Cardiac septum (tissue), 1 donor: Measurements from ENCODE around the gene HYLS1. TPM values are rescaled to one million over a fixed set of nuclear protein-coding genes. Genes with fewer than 3 reads are reported as not detected.
"Not testable (repeated sequence)": the region's sequence is repeated elsewhere in the genome, so short reads cannot be mapped to it uniquely, and the experiment has no call there.

Experiments used
- DNase-seq: peaks from one replicate; pipeline ENCODE4 v3.0.0-alpha.2; 2020; ENCODE audit warnings: low spot score
- intact Hi-C: fragments of 100-400 bp; cut with DNase I; formaldehyde crosslinking; loops from one replicate; pipeline ENCODE4 v1.14.0; 2022
- long read RNA-seq: library from polyadenylated mRNA; unstranded; transcript quantifications from one replicate; pipeline ENCODE4 v2.0.0, GENCODE V29; 2021
- total RNA-seq: library from RNA; stranded (reverse); fragmentation: NEBNext Ultra II Directional; extraction: Animal tissue kit (Norgen Biotek cat#: 25700); gene quantifications from one replicate; pipeline ENCODE4 v1.2.1, GENCODE V29; 2021
- donor health status: DM: no; HTN: no; CAD: no.

HYLS1 gene, protein sequence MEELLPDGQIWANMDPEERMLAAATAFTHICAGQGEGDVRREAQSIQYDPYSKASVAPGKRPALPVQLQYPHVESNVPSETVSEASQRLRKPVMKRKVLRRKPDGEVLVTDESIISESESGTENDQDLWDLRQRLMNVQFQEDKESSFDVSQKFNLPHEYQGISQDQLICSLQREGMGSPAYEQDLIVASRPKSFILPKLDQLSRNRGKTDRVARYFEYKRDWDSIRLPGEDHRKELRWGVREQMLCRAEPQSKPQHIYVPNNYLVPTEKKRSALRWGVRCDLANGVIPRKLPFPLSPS
- 2.3 TPM for total RNA-seq
- long read RNA-seq, partial matches to known transcripts, result 0 of 3 reads
- long read RNA-seq, other reads (novel, unspliced or antisense), result 1 of 3 reads

DNA sequence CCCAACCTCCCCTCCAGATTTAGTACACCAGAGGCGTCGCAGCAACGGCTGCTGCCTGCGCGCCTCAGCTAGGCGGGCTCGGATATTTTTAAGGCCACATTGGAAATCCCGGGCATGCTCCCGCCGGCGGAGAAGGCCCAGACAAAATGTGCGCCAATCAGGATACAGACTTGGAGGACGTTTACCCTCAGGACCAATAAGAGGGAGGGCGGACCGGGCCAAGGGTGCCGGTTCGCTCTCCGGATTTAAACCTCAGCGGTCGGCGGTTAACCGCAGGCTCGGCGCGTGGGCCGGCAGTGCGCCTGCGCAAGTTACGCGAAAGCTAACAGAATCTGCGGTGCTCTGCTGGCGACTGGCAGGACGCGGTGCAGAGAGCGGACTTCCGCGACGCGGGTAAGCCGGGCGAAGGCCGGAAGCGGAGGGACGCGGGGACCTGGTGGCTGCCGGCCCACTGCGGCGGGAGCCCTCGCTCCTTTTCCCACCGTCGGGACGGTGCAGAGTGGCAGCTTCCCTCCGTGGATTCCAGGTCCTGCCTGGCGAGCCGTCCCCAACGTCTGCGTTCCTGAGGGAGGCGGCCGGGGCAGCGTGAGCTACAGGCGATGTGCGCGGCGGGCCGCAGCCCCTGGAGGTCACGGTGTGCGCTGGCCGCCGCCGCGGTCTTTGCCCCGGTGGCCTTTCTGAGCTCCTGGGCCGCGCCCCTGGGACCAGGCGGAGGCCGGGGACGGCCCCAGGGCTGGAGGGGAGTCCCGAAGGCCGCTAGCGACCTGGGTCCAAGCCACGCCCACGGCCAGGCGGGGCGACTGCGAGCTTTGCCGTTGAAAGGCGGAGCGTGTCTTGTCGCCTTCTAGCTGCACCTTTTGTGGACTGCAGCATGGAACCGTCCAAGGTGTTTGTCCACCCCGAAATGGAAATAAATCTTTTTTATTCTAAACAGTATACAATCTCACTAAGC is at the start of gene HYLS1:
TSS of gene HYLS1 (plus strand) at position 296 of the 952 bp plus-strand sequence. CDS start 11,701 bp downstream, outside the sequence.
- intact Hi-C loops, result loop anchor here (2.0 to 10.0 kb wide), 2 partner anchors 15 to 933 kb away; partner anchors contain the start of genes CCDC15 and PUS3
- peak; percentile 96 for DNase-seq

DNA sequence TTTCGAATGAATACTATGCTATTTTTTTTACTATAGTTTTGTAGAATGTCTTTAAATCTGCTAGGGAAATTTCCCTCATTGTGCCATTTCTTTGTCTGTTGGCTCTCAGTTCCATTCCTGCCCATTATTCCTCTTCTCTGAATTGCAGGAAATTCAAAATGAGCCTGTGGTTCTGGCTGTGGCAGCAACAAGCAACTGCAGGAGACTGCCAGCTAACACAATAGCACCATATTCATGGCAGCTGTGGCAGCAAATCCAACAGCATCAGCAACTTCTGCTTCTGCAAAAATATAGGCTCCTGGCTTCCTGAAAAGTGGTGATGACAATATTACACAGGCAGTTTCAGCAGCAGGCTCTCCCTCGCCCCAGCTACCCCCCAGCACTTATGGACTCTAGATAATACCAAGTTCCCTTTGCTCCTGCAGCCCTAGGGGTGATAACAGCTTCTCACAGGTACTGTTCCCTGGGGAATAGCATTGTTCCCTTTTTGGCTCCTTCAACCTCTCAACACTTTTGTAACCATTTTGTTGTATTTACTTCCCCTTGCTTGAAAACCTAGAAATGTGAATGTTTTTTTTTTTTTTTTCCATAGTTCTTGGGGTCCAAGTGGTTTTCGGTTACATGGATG is 45.0 kb upstream of the HYLS1 start:
- intact Hi-C loops, result no loop called here
- DNase-seq, result no peak

DNA sequence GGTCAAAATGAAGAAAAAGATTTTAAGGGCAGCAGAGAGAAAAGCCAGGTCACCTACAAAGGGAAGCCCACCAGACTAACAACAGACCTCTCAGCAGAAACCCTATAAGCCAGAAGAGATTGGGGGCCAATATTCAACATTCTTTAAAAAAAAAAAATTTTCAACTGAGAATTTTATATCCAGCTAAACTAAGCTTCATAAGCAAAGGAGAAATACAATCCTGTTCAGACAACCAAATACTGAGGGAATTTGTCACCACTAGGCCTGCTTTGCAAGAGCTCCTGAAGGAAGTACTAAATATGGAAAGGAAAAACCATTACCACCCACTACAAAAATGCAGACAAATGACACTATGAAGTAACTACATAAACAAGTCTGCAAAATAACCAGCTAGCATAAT is 41.3 kb upstream of the HYLS1 start:
- intact Hi-C loops, result no loop called here
- DNase-seq, result no peak

DNA sequence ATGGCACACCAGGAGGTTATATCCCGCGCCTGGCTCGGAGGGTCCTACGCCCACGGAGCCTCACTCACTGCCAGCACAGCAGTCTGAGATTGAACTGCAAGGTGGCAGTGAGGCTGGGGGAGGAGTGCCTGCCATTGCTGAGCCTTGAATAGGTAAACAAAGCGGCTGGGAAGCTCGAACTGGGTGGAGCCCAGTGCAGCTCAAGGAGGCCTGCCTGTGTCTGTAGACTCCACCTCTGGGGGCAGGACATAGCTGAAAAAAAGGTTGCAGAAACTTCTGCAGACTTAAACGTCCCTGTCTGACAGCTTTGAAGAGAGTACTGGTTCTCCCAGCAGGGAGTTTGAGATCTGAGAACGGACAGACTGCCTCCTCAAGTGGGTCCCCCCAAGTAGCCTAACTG is 29.8 kb upstream of the HYLS1 start:
- intact Hi-C loops, result not testable (repeated sequence)

DNA sequence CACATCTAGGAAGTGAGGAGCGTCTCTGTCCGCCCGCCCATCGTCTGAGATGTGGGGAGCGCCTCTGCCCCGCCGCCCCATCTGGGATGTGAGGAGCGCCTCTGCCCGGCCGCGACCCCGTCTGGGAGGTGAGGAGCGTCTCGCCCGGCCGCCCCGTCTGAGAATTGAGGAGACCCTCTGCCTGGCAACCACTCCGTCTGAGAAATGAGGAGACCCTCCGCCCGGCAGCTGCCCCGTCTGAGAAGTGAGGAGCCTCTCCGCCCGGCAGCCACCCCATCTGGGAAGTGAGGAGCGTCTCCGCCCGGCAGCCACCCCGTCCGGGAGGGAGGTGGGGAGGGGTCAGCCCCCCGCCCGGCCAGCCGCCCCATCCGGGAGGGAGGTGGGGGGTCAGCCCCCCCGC is 24.7 kb upstream of the HYLS1 start:
- intact Hi-C loops, DNase-seq: not testable (repeated sequence)

More for the DNA sequence above, 29.8 kb upstream of the HYLS1 start:
- DNase-seq, result not testable (repeated sequence)

DNA sequence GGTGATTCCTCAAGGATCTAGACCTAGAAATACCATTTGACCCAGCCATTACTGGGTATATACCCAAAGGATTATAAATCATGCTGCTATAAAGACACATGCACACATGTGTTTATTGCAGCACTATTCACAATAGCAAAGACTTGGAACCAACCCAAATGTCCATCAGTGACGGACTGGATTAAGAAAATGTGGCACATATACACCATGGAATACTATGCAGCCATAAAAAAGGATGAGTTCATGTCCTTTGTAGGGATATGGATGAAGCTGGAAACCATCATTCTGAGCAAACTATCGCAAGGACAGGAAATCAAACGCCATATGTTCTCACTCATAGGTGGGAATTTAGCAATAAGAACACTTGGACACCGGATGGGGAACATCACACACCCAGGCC is 22.1 kb upstream of the HYLS1 start:
- intact Hi-C loops, DNase-seq: not testable (repeated sequence)

DNA sequence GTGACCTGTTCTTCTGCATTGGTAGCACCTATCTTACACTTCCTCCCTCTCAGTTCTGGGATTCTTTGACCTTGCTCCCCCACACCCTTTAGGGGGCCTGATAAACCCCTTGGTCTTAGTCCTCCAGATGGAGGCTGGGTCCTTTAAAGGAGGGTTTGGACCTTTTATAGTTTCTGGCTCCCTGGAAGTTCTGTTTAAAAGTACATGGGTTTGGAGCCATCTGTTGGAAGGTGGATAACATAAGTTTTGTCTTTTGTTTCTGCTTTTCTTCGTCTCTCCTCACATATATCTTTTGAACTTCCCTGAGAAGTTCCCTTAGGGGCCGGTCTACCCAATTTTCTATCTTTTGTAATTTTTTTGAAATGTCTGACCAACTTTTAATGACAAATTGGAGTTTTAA is 17.9 kb upstream of the HYLS1 start:
- no peak for DNase-seq
- intact Hi-C loops, result no loop called here

DNA sequence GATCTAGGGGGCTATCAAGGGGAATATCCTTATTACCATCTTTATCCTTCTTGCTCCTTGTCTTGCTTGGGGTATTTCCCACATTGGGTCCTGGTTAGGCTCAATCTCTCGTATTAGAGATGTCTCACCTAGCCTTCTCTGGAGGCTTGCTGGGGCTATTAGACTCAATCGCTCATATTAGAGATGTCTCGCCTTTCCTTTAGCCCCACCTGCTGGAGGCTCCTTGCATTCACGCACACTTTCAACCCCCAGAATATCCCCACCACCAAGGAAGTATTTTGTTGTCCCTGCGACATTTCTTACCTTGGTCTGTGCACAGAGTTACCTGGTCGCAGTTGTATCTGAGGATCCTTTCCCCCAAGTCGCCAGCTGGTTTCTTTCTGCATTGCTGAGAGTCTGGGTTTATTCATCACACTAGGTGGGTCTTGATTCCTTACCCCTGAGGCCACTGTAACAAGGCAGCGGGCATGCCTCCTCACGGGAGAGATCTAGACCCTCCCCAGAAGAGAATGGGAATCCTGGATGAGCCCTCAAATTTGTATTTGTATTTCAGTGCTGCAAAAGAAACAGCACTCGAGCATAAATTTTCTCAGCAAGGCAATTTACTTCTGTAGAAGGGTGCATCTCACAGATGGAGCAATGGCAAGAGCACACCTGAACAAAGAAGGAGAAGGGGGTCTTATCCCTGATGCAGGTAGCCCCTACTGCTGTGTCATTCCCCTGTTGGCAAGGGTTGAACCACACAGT is 15.9 kb upstream of the HYLS1 start:
- intact Hi-C loops, result loop anchor here (5.0 kb wide), 1 partner anchor 244 kb away; the partner anchor contains the start of gene CHEK1
- DNase-seq, result no peak

DNA sequence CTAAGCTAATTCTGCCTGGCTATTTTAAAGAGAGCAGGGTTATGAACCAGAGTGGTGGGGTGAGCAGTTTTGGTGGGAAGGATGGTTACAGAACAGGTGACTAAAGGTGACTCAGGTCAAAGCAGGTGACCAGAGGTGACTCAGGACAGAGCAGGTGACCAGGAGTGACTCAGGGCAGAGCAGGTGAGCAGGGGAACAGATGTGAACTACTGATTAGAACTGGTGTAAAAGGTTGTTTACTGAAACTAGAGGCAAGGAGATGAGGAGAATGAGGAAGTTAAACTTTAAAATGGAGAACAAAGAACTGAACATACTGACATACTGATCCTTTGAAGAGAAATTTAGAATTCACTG is 15.4 kb upstream of the HYLS1 start:
- no peak for DNase-seq
- intact Hi-C loops, result loop anchor here (5.0 kb wide), 1 partner anchor 245 kb away; the partner anchor contains the start of gene CHEK1

DNA sequence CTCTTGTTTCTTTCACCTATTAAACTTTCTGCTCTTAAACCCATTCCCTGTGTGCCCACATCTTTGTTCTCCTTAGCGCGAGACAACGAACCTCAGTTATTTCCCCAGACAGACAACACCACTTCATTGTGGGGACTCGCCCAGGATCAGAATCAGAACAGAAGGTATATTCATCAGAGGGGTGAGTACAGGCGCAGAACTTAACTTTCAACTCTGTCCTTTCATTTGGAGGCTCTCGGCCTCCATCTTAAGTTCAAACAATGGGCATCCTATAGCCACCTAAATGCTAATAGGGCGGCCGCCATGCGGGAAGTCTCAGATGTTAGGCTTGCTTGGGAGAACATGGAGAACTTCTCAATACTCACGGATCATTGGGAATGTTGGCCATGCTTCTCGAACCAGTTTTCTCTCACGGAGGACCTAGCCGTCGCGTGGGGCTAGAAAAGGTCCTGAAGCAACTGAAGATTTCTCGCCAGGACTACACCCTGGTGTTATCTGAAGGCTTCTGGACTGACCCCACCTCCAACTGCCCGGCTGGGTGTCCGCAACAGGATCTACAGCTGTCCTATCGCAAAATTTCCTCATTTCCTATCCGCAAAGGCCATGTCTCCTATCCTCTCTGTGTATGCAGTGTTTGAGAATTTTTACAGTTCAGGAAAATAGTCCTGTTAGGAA is 13.4 kb upstream of the HYLS1 start:
- intact Hi-C loops, result loop anchor here (5.0 kb wide), 1 partner anchor 247 kb away; the partner anchor contains the start of gene CHEK1
- DNase-seq, result no peak

DNA sequence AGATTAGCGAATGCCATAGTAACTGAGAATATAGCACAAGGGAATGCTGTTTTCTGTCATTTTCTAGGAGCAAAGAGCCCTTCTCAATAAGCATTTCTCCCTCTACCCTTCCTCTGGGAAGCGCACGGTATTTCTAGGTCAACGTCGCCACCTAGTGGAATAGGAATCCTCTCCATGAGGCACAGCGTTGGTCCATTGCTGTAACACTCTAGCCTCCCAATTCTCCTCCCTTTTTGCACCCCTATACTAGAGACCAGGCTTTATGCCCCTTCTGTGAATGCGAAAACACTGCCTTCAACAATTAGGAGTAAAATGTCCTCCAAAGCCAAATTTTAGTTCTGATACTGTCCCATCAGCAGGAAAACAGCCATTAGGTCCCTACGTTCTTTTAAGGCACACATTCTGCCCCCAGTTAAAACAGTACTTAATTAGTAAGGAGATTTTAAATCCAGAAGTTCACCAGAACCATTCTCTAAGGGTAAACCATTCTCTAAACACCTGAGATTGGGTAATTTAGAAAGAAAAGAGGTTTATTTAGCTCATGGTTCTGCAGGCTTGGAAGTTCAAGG is 12.8 kb upstream of the HYLS1 start:
- intact Hi-C loops, result loop anchor here (5.0 kb wide), 1 partner anchor 247 kb away; the partner anchor contains the start of gene CHEK1
- DNase-seq, result no peak

DNA sequence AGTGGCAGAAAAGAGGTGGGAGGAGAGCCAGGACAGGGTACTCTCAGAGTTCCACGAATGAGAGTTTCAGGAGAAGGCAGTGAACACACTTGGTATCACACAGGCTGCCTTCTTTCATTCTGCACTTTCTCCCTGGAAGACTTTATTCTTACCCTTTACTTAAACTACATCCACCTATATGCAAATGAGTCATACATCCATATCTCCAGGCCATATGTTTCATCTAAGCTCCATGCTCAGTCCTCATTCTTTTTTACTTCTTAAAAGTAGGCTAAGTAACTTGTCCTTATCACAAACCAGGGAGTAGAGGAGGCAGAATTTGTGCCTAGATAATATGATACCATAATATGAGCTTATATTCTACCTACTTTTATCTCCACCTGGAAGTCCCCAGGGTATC is 6.2 kb upstream of the HYLS1 start:
- DNase-seq, result no peak
- intact Hi-C loops, result loop anchor here (10.0 kb wide), 1 partner anchor 926 kb away; the partner anchor contains the start of gene CCDC15

DNA sequence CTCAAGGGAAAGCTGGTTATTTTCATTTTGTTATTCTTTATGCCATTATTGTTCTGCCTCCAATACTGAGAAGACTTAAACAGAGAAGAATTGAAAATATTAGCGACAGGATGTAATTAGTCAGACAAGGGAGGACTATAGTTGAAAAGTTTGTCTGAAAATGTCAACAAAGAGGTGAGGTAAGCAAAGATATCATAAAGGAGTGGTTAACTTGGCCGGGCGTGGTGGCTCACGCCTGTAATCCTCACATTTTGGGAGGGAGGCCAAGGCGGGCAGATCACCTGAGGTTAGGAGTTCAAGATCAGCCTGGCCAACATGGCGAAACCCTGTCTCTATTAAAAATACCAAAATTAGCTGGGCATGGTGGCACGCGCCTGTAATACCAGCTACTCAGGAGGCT is 4.1 kb upstream of the HYLS1 start:
- intact Hi-C loops, result loop anchor here (10.0 kb wide), 1 partner anchor 929 kb away; the partner anchor contains the start of gene CCDC15
- no peak for DNase-seq

DNA sequence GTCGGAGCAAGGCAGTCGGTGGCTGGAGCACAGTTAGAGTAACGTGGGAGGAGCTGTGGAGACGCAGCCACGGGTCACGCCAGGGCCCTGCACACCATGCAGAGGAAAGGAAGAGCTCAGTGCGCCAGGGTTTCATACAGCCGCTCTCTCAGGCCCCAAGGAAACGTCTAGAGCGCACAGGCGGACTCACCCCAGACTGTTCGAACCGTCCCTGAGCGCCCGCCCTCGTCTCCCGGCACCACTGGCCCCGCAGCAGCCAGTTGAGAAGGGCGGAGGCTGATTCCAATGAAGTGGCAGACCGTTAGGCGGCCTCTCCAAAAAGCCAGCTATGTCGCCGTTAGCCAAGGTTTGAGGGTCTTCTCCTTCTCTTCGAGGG is 483 bp upstream of the HYLS1 start:
- intact Hi-C loops, result loop anchor here (2.0 to 10.0 kb wide), 2 partner anchors 16 to 932 kb away; partner anchors contain the start of genes CCDC15 and PUS3
- DNase-seq, result no peak

DNA sequence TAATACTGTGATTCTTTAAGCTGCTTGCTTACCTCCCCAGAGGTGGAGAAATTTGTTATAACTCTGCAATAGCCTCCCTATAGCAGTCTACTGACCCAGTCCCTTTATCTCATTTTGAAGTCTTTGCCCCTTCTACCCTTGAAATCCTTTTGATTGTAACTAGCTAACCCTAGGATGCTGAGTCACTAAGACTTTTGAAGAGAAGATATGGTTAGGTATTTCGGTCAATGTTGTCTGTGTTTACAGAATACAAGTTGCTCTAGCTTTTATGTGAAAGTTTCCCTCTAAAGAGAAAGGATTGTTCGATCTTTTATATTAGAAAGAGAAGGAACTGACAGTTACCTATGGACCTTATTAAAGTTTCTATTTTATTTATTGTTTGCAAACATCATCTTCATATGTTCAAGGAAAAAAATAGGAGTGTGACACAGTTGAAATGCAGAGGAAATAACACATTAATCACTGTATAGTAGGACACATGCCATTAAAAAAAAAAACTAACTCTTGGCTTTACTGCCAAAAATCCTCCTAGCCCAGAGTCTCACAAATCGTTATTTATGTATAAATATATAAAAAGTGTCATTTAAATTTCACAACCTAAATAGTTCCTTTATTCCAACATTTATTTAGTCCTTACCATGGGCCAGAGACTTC is 3.1 kb downstream of the HYLS1 start:
- DNase-seq, result no peak
- intact Hi-C loops, result no loop called here

DNA sequence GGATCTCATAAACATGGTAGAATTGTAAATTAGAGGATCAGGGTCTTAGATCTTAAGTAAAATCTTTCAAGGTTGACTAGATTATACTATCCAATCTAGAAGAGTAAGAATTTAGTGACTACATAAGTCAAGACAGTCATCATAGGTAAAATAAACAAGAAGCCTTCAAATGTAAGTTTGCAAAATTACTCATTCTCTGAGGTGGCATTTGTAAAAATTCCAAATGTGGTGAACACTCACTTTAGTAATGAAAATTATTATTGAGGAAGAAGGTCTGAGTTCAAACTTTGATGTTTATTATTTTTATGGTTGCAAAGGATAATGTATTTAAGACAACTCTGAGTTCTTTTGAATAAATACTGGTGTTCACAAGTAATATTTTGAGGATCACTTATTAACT is 4.6 kb downstream of the HYLS1 start:
- intact Hi-C loops, result no loop called here
- no peak for DNase-seq

DNA sequence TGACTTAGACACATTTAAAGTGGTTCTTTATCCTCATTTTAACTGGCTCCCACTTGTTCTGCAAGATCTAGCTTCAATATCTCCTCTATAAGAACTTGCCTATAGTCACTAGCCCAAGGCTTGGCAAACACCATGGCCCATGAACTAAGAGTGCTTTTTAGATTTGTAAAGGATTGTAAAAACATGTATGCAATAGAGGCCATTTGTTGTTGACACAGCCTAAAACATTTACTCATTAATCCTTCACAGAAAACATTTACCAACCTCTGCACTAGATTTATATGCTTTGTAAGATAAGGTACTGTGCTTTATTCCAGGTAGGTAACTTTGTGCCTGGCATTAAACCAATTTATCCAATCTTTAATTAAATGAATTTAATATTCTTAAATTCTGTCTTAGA is 5.5 kb downstream of the HYLS1 start:
- DNase-seq, result no peak
- intact Hi-C loops, result no loop called here
